ENCODE results near the gene ADAD2.

ADAD2 gene

DNA sequence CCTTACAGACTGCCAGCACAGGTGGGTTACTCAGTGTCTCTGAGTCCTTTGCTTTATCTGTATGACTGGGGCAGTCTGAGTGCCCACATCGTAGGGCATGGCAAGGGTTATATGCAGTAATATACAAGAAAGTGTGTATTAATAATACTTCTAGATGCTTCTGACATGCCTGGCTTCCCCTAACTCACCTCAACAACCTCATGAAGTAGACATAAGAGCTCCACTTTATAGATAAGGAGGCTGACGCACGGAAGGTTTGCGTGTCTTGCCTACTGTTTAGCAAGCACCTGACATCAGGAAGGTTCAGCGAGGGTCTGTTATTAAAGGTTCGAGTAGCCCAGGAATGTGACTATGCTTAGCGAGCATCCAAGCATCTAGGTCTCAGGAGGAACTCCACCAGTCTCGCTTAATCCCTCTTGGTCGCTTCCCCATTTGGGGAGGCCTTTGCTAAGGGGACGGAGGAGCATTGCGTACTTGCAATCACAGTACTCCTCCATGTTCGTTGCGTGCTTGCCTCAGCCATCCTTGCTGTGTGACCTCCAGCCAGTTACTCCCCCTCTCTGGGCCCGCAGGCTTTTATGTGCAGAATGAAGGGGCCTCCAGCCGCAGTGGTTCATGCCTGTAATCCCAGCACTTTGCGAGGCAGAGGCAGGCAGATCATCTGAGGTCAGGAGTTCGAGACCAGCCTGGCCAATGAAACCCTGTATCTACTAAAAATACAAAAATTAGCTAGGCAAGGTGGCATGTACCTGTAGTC is 47.2 kb downstream of the ADAD2 start:
- no peak for TF ChIP-seq FOXP2 (optimal IDR thresholded peaks at IDR 0.05; ENCODE audit: borderline replicate concordance, extremely low read depth, extremely low read length, insufficient read depth)
- TF ChIP-seq TAF1 (IDR thresholded peaks at IDR 0.05; ENCODE audit: borderline replicate concordance, insufficient read depth, low read length): no peak
- no peak for TF ChIP-seq SIN3A (IDR thresholded peaks at IDR 0.05; ENCODE audit: borderline replicate concordance, insufficient read depth, low read length)
- TF ChIP-seq REST (IDR thresholded peaks at IDR 0.05; ENCODE audit: insufficient read depth in 1 of 2, low read depth in 2 of 2, low read length in 2 of 2): no peak
- no peak for TF ChIP-seq POLR2AphosphoS5 (IDR thresholded peaks at IDR 0.05; ENCODE audit: low read depth, low read length)

DNA sequence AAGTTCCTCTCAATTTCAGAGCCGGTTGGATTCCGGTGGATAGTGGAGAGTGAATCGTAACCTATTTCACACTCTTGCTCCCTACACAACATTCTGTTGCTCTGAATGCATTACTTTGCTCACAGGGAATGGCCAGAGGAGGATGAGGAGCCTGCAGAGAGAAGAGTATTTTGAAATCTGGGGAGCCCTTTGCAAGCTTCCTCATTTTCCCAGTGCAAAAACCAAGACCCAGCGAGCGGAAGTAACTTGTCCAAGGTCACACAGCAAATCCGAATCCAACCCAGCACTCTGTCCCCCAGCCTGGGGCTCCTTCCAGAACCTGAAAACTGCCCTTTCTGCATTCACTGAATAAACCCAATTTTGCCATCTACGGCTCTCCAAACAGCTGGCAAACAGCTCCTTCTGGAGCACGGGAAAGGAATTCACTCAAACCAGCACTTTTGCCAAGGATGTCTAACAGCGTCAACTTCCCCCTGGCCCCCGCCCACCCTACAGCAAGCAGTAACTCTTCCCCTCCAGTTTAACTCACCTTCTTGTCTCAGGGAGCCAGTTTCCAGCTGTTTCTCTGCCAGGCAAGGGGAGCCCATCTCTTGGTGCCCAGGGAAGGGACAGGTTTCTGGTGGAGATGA is 48.3 kb downstream of the ADAD2 start:
- TF ChIP-seq SIN3A (IDR thresholded peaks at IDR 0.05; ENCODE audit: borderline replicate concordance, insufficient read depth, low read length) (no peak), TAF1 (IDR thresholded peaks at IDR 0.05; ENCODE audit: borderline replicate concordance, insufficient read depth, low read length) (no peak), FOXP2 (optimal IDR thresholded peaks at IDR 0.05; ENCODE audit: borderline replicate concordance, extremely low read depth, extremely low read length, insufficient read depth) (no peak)

- TF ChIP-seq REST (IDR thresholded peaks at IDR 0.05; ENCODE audit: insufficient read depth in 1 of 2, low read depth in 2 of 2, low read length in 2 of 2): no peak
- no peak for TF ChIP-seq SIN3A (IDR thresholded peaks at IDR 0.05; ENCODE audit: borderline replicate concordance, insufficient read depth, low read length)
- no peak for TF ChIP-seq FOXP2 (optimal IDR thresholded peaks at IDR 0.05; ENCODE audit: borderline replicate concordance, extremely low read depth, extremely low read length, insufficient read depth)
- no peak for TF ChIP-seq POLR2AphosphoS5 (IDR thresholded peaks at IDR 0.05; ENCODE audit: low read depth, low read length)
- TF ChIP-seq TAF1 (IDR thresholded peaks at IDR 0.05; ENCODE audit: borderline replicate concordance, insufficient read depth, low read length): no peak
Observed at GRCh38 chr16:84239909-84240308, 49.0 kb downstream of the ADAD2 start, which contains the start of gene KCNG4. Gene KCNG4 (minus strand): TSS chr16:84240012. CDS start chr16:84237485, 2,527 bp downstream.

DNA sequence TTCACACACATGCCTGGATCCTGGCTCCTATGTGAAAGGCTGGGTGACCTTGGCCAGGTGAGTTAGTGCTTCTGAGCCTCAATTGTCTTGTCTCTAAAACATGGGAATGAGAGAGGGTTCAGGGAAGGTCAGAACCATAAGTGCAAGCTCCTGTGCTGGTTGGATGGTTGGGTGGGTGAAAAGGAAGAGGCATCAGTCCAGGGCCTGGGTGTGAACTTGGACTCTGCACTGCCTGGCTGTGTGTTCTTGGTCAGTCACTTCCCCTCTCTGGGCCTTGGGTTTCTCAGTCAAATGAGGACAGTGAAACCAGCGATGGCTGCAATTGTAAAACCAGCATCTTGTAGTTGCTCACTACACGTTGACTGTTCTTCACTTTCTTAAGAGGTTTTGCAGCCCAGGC is 49.5 kb downstream of the ADAD2 start:
- no peak for TF ChIP-seq FOXP2 (optimal IDR thresholded peaks at IDR 0.05; ENCODE audit: borderline replicate concordance, extremely low read depth, extremely low read length, insufficient read depth)
- no peak for TF ChIP-seq REST (IDR thresholded peaks at IDR 0.05; ENCODE audit: insufficient read depth in 1 of 2, low read depth in 2 of 2, low read length in 2 of 2)
- no peak for TF ChIP-seq TAF1 (IDR thresholded peaks at IDR 0.05; ENCODE audit: borderline replicate concordance, insufficient read depth, low read length)
- no peak for TF ChIP-seq POLR2AphosphoS5 (IDR thresholded peaks at IDR 0.05; ENCODE audit: low read depth, low read length)
- no peak for TF ChIP-seq SIN3A (IDR thresholded peaks at IDR 0.05; ENCODE audit: borderline replicate concordance, insufficient read depth, low read length)

- TF ChIP-seq REST (IDR thresholded peaks at IDR 0.05; ENCODE audit: insufficient read depth in 1 of 2, low read depth in 2 of 2, low read length in 2 of 2) (no peak), TAF1 (IDR thresholded peaks at IDR 0.05; ENCODE audit: borderline replicate concordance, insufficient read depth, low read length) (no peak), SIN3A (IDR thresholded peaks at IDR 0.05; ENCODE audit: borderline replicate concordance, insufficient read depth, low read length) (no peak), POLR2AphosphoS5 (IDR thresholded peaks at IDR 0.05; ENCODE audit: low read depth, low read length) (no peak), FOXP2 (optimal IDR thresholded peaks at IDR 0.05; ENCODE audit: borderline replicate concordance, extremely low read depth, extremely low read length, insufficient read depth) (no peak)
Observed at GRCh38 chr16:84241778-84242177, 50.8 kb downstream of the ADAD2 start.

Measured in PFSK-1 (cell line).